ENCODE measurements around the gene ITGB8.

ITGB8 gene

DNA sequence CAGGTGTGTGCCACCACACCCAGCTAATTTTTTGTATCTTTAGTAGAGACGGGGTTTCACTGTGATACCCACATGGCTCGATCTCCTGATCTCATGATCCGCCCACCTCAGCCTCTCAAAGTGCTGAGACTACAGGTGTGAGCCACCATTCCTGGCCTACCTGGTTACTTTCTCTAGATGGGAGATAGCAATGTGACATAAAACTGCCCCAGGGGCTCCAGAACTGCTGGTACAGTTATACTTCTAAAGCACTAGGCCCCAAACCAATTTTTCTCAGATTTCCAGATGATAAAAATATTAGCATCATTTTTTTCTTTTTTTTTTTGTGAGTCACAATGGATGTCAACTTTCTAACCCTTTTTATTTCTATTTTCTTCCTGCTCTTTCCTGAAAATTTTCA lies 27.4 kb downstream of the ITGB8 start:
- Histone ChIP-seq H3K36me3 (ENCODE audit: insufficient read depth, low read length) (no peaks in the 10 kb centered on the region), H3K4me2 (ENCODE audit: insufficient read depth, low read length) (no peak overlapping the region), H4K20me1 (ENCODE audit: insufficient read depth, low read length) (no peaks in the 10 kb centered on the region), H3K9ac (ENCODE audit: low read depth, low read length) (no peak overlapping the region), H3K27ac (ENCODE audit: low read length) (no peak overlapping the region), H3K79me2 (ENCODE audit: insufficient read depth, low read length) (no peaks in the 10 kb centered on the region), H3K4me3 (ENCODE audit: low read depth in 1 of 2, low read length in 2 of 2) (no peak overlapping the region), H3K4me1 (ENCODE audit: insufficient read depth, low read length) (no peaks in the 10 kb centered on the region), H2AFZ (ENCODE audit: low read depth, low read length) (no peak overlapping the region), H3K27me3 (ENCODE audit: insufficient read depth, low read length, poor library complexity) (no peaks in the 10 kb centered on the region), H3K9me3 (ENCODE audit: insufficient read depth, low read length, severe bottlenecking) (no peaks in the 10 kb centered on the region)
- DNase-seq = no peak
- ATAC-seq (ENCODE audit: insufficient read depth, low read depth) = no peak
- TF ChIP-seq, protein P1, sequence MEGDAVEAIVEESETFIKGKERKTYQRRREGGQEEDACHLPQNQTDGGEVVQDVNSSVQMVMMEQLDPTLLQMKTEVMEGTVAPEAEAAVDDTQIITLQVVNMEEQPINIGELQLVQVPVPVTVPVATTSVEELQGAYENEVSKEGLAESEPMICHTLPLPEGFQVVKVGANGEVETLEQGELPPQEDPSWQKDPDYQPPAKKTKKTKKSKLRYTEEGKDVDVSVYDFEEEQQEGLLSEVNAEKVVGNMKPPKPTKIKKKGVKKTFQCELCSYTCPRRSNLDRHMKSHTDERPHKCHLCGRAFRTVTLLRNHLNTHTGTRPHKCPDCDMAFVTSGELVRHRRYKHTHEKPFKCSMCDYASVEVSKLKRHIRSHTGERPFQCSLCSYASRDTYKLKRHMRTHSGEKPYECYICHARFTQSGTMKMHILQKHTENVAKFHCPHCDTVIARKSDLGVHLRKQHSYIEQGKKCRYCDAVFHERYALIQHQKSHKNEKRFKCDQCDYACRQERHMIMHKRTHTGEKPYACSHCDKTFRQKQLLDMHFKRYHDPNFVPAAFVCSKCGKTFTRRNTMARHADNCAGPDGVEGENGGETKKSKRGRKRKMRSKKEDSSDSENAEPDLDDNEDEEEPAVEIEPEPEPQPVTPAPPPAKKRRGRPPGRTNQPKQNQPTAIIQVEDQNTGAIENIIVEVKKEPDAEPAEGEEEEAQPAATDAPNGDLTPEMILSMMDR (IDR thresholded peaks at IDR 0.05; ENCODE audit: borderline replicate concordance, extremely low read depth, low read length, poor library complexity, severe bottlenecking) = no peak
- no peak for TF ChIP-seq EZH2 (IDR thresholded peaks at IDR 0.05; ENCODE audit: borderline replicate concordance, low read depth, low read length, severe bottlenecking)

DNA sequence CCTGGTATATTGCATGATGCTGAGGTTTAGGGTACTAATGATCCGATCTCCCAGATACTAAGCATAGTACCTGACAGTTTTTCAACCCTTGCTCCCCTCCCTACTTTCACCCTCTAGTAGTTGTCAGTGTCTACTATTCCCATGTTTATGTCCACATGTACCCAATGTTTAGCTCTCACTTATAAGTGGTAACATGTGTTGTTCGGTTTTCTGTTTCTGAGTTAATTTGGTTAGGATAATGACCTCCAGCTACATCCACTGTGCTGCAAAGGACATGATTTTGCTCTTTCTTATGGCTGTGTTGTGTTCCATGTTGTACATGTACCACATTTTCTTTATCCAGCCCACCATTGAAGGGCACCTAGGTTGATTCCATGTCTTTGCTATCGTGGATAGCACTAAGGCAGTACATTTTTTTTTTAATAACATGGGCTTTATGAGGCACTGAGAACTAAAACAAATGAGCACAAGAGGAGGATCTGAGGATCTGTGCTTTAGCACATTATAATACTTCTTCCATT lies 28.1 kb downstream of the ITGB8 start:
- DNase-seq (no peak), ATAC-seq (ENCODE audit: insufficient read depth, low read depth) (no peak)
- H3K27ac ChIP-seq (ENCODE audit: low read length) = no peak overlapping the region
- no peak overlapping the region for H3K4me2 ChIP-seq (ENCODE audit: insufficient read depth, low read length)
- H3K36me3 ChIP-seq (ENCODE audit: insufficient read depth, low read length) = no peaks in the 10 kb centered on the region
- H3K9ac ChIP-seq (ENCODE audit: low read depth, low read length) = no peak overlapping the region
- no peak for TF ChIP-seq EZH2 (IDR thresholded peaks at IDR 0.05; ENCODE audit: borderline replicate concordance, low read depth, low read length, severe bottlenecking)
- TF ChIP-seq, protein P1 (IDR thresholded peaks at IDR 0.05; ENCODE audit: borderline replicate concordance, extremely low read depth, low read length, poor library complexity, severe bottlenecking) = no peak
- no peak overlapping the region for H2AFZ ChIP-seq (ENCODE audit: low read depth, low read length)
- H3K4me3 ChIP-seq (ENCODE audit: low read depth in 1 of 2, low read length in 2 of 2) = no peak overlapping the region
- no peaks in the 10 kb centered on the region for H3K4me1 ChIP-seq (ENCODE audit: insufficient read depth, low read length)
- no peaks in the 10 kb centered on the region for H3K27me3 ChIP-seq (ENCODE audit: insufficient read depth, low read length, poor library complexity)
- no peaks in the 10 kb centered on the region for H4K20me1 ChIP-seq (ENCODE audit: insufficient read depth, low read length)
- no peaks in the 10 kb centered on the region for H3K79me2 ChIP-seq (ENCODE audit: insufficient read depth, low read length)
- no peaks in the 10 kb centered on the region for H3K9me3 ChIP-seq (ENCODE audit: insufficient read depth, low read length, severe bottlenecking)

DNA sequence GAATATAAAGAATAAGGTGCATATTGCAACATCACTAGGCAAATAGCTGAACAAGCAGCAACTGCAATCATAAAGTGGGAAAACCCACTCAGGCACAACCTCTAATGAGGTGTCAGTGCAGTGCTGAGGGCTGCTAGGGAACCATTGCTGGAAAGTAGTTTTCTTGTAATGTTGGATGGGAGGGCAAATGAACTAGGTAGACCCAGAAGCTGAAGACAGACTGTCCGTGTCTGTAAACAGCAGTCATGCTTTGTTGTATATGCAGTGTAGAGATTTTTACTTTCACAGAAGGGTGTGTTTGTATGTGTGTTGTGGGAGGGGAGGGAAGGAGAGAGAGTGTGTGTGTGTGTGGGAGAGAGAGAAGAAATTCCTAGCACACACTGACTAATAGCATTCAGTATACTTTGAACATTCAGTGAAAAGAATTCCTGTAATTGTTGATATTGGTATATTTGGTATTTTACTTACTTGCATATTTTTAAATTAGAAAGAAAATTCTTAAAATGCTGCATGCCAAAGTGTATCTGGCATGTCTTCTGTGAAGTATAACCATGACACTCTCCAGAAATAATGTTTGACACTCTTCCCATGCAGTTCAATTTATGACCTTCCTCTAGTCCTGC lies 28.8 kb downstream of the ITGB8 start:
- no peak overlapping the region for H3K4me3 ChIP-seq (ENCODE audit: low read depth in 1 of 2, low read length in 2 of 2)
- no peaks in the 10 kb centered on the region for H3K4me1 ChIP-seq (ENCODE audit: insufficient read depth, low read length)
- no peaks in the 10 kb centered on the region for H3K27me3 ChIP-seq (ENCODE audit: insufficient read depth, low read length, poor library complexity)
- H3K4me2 ChIP-seq (ENCODE audit: insufficient read depth, low read length) = no peak overlapping the region
- H3K9ac ChIP-seq (ENCODE audit: low read depth, low read length) = no peak overlapping the region
- no peak overlapping the region for H2AFZ ChIP-seq (ENCODE audit: low read depth, low read length)
- H3K27ac ChIP-seq (ENCODE audit: low read length) = no peak overlapping the region
- no peaks in the 10 kb centered on the region for H3K9me3 ChIP-seq (ENCODE audit: insufficient read depth, low read length, severe bottlenecking)
- ATAC-seq (ENCODE audit: insufficient read depth, low read depth) (no peak), DNase-seq (no peak)
- no peaks in the 10 kb centered on the region for H3K79me2 ChIP-seq (ENCODE audit: insufficient read depth, low read length)
- H4K20me1 ChIP-seq (ENCODE audit: insufficient read depth, low read length) = no peaks in the 10 kb centered on the region
- no peaks in the 10 kb centered on the region for H3K36me3 ChIP-seq (ENCODE audit: insufficient read depth, low read length)
- no peak for TF ChIP-seq EZH2 (IDR thresholded peaks at IDR 0.05; ENCODE audit: borderline replicate concordance, low read depth, low read length, severe bottlenecking)
- TF ChIP-seq, protein P1 (IDR thresholded peaks at IDR 0.05; ENCODE audit: borderline replicate concordance, extremely low read depth, low read length, poor library complexity, severe bottlenecking) = no peak

All from DND-41 (cell line).